ELF-1 (cell line): ENCODE measurements around the gene LRRD1.
"Not testable (repeated sequence)": the region's sequence is repeated elsewhere in the genome, so short reads cannot be mapped to it uniquely, and the experiment has no call there.

Experiments
- DNase-seq: peaks from one replicate; pipeline ENCODE4 v3.0.0-alpha.2; 2016; ENCODE audit warnings: low read depth, low spot score

Gene LRRD1

DNA sequence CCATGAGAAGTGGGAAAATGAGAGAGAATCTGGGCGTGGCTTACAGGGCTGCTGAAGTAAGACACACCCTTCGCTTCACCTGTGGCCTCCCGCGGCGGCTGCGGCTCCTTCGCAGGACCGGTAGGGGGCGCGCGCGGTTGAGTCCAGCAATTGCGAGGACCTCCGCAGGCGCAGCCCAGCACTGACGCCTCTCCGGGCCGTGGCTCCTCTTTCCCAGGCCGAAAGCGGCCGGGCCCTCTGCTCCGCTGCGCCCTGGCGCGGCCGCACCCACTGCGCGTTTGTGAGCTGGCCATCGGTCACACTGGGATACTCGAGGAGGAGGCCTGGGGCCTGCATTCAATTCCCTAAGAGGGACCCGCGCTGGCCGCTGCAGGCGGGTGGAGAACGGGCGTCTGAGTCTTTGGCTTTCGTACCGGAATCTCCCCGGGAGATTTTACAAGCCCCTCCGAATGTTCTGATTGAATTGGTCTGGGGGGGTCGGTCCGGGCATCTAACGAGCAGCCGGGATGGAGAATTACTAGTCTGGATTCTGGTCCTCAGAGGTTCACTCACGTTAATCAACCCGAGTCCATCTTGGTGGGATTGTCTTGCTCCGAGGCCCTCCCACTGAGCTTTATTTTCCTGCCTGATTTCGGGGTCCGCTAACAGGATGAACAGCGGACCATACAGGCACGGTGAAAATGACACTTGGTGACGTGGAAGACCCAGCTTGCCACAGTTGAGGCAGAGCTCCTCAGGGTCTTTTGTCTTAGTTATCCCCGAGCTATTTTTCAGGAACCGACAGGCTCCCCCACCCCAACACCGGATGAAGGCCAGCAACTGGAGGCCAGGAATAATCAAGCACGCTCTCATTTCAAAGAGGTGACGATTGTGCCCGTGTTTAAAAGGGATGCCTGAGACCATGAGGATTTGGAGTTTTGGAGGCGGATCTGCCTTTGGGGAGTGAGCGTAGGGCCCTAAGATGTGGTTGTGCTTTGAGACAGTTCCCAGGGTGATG, at the start of gene LRRD1:
TSS of gene LRRD1 (minus strand) at position 215 of the 997 bp plus-strand sequence. CDS start 13,940 bp downstream, outside the sequence.
- DNase-seq = peak; percentile 99

DNA sequence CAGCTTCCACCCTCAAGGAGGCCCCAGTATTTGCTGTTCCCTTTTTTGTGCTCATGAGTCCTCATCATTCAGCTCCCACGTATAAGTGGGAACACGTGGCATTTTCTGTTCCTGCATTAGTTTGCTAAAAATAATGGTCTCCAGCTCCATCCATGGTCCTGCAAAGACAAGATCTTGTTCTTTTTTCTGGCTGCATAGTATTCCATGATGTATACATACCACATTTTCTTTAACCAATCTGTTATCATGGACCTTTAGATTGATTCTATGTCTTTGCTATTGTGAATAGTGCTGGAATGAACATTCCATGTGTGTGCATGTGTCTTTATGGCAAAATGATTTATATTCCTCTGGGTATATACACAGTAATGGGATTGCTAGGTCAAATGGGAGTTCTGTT, 49.8 kb upstream of the LRRD1 start:
- DNase-seq = no peak

DNA sequence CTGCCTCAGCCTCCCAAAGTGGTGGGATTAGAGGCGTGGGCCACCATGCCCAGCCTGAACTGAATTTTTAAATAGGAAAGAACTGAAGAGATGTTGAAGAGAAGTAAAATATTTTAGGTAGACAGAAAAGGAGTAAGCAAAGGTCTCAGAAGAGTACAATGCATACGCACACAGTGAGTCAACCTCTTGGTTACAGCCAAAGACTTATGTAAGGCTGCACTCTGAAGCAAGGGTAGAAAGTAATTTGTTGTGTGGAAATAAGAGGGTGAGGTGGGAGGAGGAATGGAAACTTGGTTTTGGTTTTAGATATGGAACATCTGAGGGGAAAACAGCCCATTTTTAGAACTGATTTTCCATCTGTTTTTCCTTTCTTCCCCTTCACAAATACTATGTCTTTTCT, 49.2 kb upstream of the LRRD1 start:
- DNase-seq = no peak

DNA sequence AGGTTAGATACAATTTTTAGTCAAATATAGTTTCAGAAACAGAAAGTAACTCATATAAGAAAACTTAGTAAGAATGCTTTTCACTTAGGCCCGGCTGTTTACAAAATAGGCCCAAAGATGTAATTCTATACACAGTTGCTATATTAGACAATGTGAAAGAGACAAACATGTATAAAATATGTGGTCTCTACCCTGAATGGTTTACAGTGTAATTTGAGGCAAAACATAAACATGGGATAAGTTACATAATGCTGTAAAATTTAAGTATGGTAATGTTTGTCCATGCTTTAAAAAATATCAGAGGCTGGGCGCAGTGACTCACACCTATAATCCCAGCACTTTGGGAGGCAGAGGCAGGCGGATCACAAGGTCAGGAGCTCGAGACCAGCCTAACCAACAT, 48.0 kb upstream of the LRRD1 start:
- no peak for DNase-seq

DNA sequence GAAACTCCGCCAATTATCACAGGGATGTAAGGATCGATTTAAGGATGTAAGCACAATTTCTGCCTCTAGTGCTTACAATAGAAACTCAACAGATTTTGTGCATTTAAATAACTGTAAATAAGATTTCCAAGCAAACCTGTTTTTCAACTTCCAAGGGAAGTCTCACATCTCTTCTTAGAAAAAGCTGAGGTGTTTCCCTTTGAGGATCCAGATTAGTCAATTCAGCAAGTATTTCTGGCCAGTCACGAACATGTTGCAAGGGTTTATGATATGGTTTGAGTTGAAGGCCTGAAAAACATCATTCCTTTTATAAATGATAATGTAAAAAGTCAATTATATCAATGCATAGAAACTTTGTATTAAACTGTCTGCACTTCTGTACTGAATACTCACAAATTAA, 42.8 kb upstream of the LRRD1 start:
- DNase-seq = no peak

DNA sequence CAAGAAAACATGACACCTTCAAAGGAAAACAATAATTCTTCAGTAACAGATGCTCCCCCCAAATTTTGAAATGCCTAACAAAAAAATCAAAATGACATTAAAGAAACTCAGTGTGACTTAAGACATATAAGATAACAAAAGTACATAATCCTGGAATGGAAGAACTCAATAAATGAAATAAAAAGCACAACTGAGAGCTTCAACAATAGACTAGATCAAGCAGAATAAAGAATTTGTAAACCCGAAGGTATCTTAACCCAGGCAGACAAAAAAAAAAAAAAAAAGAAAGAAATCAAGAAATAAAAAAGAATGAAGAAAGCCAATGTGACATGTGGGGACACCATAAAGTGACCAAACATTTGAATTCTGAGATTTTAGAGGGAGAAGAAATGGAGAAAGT, 27.7 kb upstream of the LRRD1 start:
- DNase-seq = no peak

DNA sequence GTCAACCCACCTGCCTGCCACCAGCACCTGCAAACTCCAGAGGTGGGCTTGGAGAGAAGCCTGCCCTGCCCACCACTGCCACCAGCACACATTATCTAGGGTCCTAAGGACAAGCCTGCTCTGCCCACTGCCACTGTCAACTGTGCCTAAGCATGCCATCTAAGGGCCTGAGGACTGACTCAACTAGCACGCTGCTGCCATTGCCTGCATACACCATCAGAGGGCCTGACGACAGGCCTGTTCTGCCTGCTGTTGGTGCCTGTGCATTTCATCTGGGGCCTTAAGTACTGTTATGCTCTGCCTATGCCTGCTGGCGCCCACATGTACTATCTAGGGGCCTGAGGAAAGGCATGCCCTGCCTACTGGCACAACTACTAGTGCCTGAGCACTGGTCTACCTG, 27.0 kb upstream of the LRRD1 start:
- DNase-seq = peak; percentile 2

DNA sequence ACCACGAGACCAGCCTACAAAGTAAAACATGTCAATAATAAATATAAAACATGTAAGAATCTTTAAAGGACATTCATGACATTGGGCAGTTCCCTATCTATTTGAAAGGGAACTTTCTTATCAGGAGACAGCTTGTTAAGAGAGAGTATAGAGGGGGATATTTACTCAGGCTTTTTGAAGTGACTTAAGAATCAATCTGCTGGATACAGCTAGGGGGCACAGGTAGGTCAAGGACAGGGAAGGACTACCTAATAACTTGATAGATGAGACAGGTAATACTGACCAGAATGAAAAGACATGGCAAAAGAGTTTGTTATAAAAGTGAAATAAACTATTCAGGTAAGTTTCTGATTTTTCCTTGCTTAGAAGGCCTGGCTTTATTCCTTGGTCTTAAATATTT, 21.8 kb upstream of the LRRD1 start:
- no peak for DNase-seq

DNA sequence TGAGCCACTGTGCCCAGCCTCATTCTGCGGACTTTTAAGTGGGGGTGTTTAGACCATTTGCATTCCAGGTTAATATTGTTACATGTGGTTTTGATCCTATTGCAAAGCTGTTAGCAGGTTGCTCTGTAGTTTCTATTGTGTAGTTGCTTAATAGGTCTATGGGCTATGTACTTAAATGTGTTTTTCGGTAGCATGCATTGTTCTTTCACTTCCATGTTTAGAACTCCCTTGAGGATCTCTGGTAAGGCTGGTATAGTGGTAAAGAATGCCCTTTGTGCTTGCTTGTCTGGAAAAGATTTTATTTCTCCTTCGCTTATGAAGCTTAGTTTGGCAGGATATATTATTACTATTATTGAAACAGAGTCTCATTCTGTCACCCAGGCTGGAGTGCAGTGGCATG, 13.4 kb upstream of the LRRD1 start:
- DNase-seq = no peak

DNA sequence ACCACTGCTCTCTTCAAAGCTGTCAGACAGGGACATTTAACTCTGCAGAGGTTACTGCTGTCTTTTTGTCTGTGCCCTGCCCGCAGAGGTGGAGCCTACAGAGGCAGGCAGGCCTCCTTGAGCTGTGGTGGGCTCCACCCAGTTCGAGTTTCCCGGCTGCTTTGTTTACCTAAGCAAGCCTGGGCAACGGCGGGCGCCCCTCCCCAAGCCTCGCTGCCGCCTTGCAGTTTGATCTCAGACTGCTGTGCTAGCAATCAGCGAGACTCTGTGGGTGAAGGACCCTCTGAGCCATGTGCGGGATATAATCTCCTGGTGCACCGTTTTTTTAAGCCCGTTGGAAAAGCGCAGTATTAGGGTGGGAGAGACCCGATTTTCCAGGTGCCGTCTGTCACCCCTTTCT, 10.3 kb upstream of the LRRD1 start:
- DNase-seq = not testable (repeated sequence)

DNA sequence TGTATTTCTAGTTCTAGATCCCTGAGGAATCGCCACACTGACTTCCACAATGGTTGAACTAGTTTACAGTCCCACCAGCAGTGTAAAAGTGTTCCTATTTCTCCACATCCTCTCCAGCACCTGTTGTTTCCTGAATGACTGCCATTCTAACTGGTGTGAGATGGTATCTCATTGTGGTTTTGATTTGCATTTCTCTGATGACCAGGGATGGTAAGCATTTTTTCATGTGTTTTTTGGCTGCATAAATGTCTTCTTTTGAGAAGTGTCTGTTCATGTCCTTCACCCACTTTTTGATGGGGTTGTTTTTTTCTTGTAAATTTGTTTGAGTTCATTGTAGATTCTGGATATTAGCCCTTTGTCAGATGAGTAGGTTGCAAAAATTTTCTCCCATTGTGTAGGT, 5.4 kb upstream of the LRRD1 start:
- not testable (repeated sequence) for DNase-seq

DNA sequence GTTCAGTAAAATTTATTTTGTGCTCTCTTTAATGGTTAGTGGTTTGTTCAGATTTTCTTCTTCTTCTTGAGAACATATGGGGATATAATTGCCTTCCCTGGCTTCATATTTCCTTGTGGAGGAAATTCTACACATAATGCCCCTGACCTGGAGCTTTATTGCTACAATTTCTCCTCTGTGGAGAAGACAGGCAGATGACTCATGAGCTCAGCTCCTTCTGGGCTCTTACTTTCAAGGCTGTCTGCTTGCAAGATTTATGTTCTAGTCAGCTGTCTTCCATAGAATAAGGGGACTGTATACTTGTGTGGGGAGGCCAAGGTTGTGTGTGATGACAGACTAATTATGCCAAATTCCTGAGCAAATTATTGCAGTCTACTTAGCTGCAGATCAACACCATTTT, 1.6 kb downstream of the LRRD1 start:
- no peak for DNase-seq

DNA sequence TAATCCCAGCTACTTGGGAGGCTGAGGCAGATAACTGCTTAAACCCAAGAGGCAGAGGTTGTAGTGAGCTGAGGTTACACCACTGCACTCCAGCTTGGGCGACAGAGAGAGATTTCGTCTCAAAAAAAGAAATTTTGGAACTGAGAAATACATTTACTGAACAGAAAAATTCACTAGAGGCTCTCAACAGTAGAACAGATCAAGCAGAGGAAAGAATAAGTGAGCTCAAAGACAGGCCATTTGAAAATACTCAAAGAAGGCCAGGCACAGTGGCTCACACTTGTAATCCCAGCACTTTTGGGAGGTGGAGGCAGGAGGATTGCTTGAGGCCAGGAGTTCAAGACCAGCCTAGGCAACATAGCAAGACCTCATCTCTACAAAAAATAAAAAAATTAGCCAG, 9.4 kb downstream of the LRRD1 start:
- DNase-seq = not testable (repeated sequence)

DNA sequence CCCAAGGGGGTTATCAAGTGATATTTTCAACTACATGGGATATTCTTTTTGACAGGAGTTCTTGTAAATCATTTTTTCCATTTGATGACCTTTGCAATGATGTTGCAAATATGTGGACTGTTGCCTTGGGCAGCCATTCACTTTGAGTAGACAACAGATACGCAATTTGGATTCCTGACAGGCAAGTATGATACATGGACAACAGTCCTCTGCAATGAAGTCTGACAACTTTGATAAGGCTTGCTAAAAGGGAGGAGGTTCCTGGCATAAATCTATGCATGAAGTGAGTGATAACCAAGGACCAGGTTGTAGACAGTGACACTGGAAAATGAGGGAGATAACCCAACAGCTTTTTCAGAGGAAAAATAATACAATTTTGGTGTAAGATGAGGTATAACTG, 17.7 kb downstream of the LRRD1 start:
- no peak for DNase-seq

DNA sequence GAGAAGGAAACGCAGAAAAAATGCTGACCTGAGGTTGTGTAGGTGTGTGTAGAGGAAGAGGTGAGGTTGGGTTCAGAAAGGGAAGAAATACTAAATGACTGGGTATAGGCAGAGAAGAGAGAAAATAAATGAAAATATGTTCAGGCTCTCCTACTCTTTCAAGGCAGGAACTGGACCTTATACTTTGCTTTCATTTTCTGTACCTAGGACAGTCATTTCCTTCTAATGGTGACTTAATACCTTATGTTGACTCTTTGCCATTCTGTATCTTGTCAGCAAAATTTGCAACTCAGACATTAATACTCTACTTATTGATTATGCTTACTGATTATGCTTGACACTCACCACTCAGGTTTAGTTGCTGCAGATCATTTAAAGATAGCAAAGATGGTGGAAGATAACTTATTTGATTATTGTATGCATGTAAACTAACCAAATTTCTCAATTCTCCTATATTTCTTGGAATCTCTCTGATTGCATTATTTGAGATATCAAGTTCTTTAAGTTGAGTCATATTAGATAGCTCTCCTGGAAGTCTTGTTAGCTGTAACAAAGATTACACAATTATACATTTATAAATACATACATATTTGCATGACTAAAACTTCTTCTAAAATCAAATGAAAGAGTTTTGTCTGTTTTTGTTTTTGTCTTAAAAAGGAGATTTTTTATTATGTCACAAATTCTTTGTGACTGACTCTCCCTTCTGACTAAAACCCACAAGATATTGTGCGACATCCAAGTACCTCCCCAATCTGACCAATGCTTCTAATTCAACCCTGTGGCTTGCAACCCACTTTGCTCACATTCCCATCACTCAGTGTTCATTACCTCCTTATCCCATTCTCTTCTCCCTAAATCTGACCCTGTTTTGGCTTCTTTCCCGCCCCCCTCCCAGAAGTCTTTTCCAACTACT, 20.0 kb downstream of the LRRD1 start:
- DNase-seq = no peak

DNA sequence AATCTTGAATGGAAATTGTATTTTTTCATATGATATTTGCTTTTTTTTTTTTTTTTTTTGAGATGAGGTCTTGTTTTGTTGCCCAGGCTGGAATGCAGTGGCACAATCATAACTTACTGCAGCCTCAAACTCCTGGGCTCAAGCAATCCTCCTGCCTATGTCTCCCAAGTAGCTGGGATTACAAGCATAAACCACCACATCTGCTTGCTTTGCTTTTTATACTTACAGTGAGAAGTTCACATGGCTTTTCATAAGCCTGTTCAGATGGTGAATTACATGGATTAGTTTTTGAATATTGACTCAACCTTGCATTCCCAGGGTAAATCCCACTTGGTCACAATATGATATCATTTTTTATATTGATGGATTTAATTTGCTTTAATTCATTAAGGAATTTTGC, 22.0 kb downstream of the LRRD1 start:
- DNase-seq = no peak

DNA sequence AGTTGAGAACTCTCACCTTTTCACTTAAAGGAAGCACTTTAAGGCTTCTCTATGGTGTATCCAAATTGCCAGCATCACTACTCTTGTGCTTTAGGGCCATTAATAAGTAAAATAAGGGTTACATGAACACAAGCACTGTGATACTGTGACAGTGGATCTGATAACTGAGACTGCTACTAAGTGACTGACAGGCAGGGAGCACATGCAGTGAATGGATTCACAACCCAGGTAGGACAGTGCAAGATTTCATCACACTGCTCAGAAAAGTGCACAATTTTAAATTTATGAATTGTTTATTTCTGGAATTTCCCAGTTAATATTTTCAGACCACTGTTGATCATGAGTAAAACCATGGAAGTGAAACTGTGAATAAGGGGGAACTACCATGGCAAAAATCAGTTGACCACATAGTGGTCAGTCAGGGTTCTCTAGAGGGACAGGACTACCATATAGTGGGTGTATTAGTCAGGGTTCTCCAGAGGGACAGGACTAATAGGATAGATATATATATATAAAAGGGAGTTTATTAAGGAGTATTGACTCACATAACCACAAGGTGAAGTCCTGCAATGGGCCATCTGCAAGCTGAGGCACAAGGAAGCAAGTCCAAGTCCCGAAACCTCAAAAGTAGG, 23.7 kb downstream of the LRRD1 start:
- DNase-seq = no peak

DNA sequence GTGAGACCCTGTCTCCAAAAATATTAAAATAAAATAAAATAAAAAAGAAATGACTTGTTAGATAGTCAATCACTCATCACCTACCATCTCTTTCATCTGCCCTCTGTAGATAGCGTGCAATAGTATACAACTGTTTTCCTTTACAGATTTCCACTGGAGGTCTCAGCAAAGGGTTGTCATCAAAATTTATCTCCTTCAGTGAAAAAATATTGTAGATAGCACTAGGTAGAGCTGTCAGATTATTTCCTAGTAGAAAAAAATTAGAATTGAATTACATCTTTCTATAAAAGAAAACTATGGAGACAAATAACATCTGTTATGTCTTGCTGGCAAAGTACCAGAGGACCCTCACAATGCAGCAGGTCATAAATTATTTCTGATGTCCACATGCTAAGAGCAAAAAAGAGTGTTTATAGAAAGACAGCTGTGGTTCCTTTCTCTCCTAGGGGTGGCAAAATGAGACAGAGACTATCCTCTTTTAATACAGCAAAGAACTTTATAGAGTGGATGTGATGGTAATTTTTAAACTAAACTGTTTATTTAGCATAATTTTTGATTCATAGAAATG, 28.4 kb downstream of the LRRD1 start:
- DNase-seq = no peak

DNA sequence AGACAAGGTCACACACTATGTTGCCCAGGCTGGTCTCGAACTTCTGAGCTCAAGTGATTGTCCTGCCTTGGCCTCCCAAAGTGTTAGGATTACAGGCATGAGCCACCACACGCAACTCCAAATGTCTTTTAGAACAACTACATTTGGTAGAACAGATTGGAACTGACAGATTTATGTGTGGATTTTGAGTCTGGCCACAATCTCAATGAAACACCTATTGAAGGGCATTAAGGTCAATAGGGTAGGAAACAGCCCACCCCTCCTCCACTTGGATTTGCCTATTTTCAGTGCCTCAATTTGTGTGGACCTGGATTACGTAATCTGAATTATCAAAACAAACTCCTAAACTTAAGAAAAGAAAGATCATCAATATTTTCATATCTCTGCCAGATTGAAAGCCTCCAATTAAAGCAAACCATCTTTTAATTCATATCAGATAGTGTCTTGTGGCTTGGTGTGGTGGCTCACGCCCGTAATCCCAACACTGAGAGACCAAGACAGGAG, 29.2 kb downstream of the LRRD1 start:
- no peak for DNase-seq

DNA sequence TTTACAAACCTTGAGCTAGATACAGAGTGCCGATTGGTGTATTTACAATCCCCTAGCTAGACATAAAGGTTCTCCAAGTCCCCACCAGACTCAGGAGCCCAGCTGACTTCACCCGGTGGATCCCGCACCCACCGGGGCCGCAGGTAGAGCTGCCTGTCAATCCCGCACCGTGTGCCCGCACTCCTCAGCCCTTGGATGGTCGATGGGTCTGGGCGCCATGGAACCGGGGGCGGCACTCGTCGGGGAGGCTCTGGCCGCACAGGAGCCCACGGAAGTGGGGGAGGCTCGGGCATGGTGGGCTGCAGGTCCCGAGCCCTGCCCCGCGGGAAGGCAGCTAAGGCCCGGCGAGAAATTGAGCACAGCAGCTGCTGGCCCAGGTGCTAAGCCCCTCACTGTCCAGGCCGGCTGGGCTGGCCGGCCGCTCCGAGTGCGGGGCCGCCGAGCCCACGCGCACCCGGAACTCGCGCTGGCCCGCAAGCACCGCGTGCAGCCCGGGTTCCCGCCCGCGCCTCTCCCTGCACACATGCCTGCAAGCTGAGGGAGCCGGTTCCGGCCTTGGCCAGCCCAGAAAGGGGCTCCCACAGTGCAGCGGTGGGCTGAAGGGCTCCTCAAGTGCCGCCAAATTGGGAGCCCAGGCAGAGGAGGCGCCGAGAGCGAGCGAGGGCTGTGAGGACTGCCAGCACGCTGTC, 35.6 kb downstream of the LRRD1 start:
- DNase-seq = not testable (repeated sequence)

DNA sequence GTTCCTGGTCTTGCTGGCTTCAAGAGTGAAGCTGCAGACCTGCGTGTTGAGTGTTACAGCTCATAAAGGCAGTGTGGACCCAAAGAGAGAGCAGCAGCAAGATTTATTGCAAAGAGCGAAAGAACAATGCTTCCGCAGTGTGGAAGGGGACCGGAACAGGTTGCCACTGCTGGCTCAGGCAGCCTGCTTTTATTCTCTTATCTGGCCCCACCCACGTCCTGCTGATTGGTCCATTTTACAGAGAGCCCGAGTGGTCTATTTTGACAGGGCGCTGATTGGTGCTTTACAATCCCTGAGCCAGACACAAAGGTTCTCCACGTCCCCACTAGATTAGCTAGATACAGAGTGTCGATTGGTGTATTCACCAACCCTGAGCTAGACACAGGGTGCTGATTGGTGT, 36.2 kb downstream of the LRRD1 start:
- not testable (repeated sequence) for DNase-seq
